Measurements from ENCODE around the gene WDR81. TPM values are rescaled to one million over a fixed set of nuclear protein-coding genes. Genes with fewer than 3 reads are reported as not detected.

Gene WDR81
- total RNA-seq, 1 experiment from 2014 or later, result 17.3 TPM

DNA sequence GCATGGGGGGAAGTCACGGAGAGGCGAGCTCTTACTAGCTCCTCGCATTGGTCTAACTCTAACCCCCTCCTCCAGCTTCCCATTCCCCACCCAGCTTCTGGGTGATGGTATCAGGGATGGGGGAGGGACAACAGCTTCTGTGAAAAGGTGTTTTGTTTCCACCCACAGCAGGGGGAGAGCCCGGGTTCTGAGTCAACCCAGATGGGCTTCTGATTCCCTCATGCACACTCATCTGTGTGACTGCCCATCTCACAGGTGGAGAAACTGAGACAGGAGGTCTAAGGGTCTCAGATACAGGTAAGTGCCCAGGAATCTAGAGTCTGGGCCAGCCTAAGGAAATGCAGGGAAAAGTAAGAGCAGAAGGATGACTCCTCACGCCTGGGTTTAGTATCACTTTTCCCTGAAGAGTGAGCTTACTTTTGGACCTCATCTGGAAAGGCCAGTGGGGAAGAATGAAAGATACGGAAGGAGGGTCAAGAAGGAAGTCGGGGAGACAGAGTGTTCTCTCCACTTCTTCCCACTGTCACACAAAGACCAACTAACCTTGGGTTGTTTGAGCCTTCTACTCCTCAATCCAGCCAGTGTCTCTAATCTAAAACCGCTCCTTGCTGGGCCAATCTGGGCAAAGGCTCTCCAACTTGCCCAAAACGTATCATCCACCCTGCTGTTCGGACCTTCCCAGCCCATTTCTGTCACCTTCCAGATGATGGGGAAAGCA lies 11.2 kb upstream of the WDR81 start:
- Histone ChIP-seq H3K4me3 (replicated peaks in 1 of 2; ENCODE audit: low read depth in 1 of 2, low read length in 2 of 2) (no peak overlapping the region), H4K20me1 (ENCODE audit: insufficient read depth) (no peaks in the 10 kb centered on the region), H2AFZ (ENCODE audit: low read depth, low read length, poor library complexity, severe bottlenecking) (no peak overlapping the region), H3K36me3 (ENCODE audit: control insufficient read depth in 1 of 2, insufficient read depth in 2 of 2, low read length in 2 of 2) (peaks cover 0 to 20% of the 10 kb centered on the region in 2 experiments; a peak in 1 of 4 replicates), H3K4me1 (ENCODE audit: control insufficient read depth in 1 of 2, insufficient read depth in 2 of 2, low read length in 2 of 2) (peaks cover 34 to 71% of the 10 kb centered on the region in 2 experiments), H3K79me2 (ENCODE audit: insufficient read depth, low read length) (peaks cover 33% of the 10 kb centered on the region; the same call in 1 of the 2 replicates), H3K9me2 (ENCODE audit: insufficient read depth) (no peaks in the 10 kb centered on the region), H3K27ac (ENCODE audit: low read depth, low read length) (peak overlapping the region; percentile 91), H3K9ac (ENCODE audit: low read length) (peak overlapping the region; percentile 86; the same call in 1 of the 2 replicates), H3K4me2 (ENCODE audit: low read length) (peak overlapping the region; percentile 86), H3K9me3 (ENCODE audit: control insufficient read depth in 1 of 2, insufficient read depth in 1 of 2, low read depth in 1 of 2, low read length in 2 of 2) (no peaks in the 10 kb centered on the region), H3K27me3 (ENCODE audit: insufficient read depth, low read length) (no peaks in the 10 kb centered on the region)
- ChIA-PET RAD21 (ENCODE audit: low non-redundant PET in 1 of 2, low total read pairs in 2 of 2, uncharacterized antibody in 2 of 2, unreplicated experiment in 2 of 2) (interaction anchor here in 1 of 2 experiments (0.7 to 1.2 kb wide), 2 partner anchors 64 to 70 kb away, joined by 3 to 4 read pairs; no protein-coding TSS in a partner anchor), POLR2A (interaction anchor here (0.6 to 1.0 kb wide), 4 partner anchors 9 to 151 kb away, joined by 3 to 6 read pairs (median 4); partner anchors contain the start of genes RPA1 and SMYD4), CTCF (interaction anchor here (0.8 to 2.1 kb wide), 8 partner anchors 17 to 312 kb away, joined by 3 to 12 read pairs (median 3); partner anchors contain the start of gene RTN4RL1)
- ATAC-seq (no peak), DNase-seq (ENCODE audit: low read depth, low spot score) (no peak)
- TF ChIP-seq, protein P1, sequence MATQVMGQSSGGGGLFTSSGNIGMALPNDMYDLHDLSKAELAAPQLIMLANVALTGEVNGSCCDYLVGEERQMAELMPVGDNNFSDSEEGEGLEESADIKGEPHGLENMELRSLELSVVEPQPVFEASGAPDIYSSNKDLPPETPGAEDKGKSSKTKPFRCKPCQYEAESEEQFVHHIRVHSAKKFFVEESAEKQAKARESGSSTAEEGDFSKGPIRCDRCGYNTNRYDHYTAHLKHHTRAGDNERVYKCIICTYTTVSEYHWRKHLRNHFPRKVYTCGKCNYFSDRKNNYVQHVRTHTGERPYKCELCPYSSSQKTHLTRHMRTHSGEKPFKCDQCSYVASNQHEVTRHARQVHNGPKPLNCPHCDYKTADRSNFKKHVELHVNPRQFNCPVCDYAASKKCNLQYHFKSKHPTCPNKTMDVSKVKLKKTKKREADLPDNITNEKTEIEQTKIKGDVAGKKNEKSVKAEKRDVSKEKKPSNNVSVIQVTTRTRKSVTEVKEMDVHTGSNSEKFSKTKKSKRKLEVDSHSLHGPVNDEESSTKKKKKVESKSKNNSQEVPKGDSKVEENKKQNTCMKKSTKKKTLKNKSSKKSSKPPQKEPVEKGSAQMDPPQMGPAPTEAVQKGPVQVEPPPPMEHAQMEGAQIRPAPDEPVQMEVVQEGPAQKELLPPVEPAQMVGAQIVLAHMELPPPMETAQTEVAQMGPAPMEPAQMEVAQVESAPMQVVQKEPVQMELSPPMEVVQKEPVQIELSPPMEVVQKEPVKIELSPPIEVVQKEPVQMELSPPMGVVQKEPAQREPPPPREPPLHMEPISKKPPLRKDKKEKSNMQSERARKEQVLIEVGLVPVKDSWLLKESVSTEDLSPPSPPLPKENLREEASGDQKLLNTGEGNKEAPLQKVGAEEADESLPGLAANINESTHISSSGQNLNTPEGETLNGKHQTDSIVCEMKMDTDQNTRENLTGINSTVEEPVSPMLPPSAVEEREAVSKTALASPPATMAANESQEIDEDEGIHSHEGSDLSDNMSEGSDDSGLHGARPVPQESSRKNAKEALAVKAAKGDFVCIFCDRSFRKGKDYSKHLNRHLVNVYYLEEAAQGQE (IDR thresholded peaks at IDR 0.05; ENCODE audit: low read depth), result no peak
- TF ChIP-seq RAD21 (IDR thresholded peaks at IDR 0.05; ENCODE audit: low read depth), result no peak
- intact Hi-C loops (cut with micrococcal nuclease), result loop anchor here (10.0 kb wide), 1 partner anchor 691 kb away; the partner anchor contains the start of gene MNT
- TSS peak; percentile 46 for BruUV-seq (replicated peaks)
